HG03159 (cell line): ENCODE data around the gene PDLIM7.
A peak's percentile ranks its signal among the peaks of the same experiment; 100 is the strongest.

Experiments used
- ATAC-seq: cut with Tn5 transposase; IDR thresholded peaks from one replicate; pipeline ENCODE4 v1.9.1; 2021; ENCODE audit warnings: mild to moderate bottlenecking, moderate library complexity; ENCODE audit not compliant: unreplicated experiment

PDLIM7 gene

DNA sequence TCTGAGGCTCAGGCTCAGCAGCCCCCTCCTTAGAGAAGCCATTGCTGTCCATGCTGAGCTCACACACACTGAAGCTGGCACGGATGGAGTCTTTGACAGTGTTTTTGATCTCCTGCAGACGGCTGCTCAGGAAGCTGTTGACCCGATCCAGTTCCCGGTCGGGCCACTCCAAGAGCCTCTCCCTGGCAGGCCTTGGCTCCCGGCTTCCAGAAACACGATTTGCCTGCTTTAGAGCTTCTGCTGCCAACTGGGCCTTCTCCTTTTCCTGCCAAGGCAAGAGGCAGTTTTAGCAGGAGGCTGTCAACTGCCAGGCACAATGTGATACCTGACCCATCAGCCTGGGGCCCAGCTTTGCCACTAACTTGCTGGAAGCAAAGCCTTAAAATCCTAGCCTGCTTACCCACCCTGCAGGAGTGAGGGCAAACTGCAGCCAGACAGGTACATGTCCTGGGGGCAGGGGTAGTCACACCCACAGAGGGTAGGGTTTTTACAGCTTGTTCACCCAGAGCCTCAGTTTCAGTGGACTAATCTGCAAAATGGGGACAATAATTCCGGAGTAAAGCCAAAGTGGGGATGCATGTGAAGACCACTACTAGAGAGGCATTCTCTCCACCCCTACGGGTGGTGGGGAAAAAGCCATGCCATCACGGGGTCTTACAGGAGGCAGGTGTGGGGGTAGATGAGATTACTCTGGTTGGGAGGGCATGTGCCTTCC, 27.7 kb upstream of the PDLIM7 start:
- no peak for ATAC-seq

DNA sequence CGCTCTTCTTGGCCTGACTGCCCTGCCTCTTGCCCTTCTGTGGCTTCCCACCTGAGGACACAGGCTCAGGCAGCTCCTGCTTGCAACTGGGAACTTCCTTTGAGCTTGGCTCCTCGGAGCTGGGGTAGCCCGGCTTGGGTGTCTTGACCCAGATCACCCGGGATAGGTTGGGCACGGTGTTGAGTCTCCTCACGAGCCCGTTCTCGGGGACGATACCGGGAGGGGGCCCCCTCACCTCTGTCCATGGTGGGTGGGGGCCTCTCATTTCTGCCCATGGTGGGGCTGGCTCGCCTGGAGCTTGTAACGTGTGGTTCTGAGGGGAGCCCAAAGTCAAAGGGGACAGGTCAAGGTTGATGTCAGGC, 27.1 kb upstream of the PDLIM7 start:
- ATAC-seq, result no peak

GRCh38 chr5:177523711-177524538, 26.5 kb upstream of the PDLIM7 start:
- ATAC-seq, result no peak

DNA sequence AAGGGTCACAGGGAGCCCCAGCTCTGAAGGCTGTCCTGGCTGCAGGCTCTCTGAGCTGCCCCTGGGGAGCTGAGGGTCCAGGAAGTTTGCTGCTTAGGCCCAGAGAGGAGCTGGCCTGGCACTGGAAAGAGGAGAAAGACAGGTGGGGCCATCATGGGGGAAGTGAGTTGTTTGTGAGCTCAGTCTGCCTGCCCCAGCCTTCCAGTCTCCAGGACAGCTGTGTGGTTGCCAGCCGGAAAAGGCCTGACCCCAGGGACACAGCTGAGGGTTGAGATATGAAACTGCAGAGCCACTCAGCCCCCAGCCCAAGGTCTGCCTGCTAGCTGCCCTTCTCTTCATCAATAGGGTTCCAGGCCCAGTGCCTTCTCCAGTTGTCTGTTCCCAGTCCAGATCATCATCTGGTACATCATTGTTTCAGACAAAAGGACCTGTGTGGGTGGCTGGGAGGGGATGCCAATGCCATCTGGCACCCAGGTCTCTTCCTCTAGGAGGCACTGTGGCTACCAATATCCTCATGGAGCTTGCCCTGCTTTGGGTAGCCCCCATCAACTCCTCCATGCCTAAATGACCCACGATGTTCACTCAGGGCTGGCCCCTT, 23.6 kb upstream of the PDLIM7 start:
- no peak for ATAC-seq

DNA sequence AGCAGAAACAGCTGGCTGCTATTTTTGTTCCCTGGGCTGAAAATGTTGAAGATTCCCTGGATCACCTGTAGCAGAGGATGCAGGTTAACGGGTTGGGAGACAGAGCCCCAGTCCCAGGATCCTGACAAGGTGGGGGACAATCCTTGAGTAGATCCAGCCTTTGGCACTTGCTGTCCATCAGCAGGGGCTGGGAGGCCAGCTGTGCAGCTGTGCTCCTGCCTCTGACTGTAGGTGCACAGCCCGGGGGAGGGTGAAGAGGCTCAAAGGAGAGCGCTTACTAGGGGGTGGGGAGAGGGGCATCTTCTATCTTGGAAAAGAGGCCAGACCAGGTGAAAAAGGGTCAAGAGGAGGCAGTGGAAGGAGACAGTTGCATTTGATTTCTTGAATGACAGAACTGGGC, 22.9 kb upstream of the PDLIM7 start:
- ATAC-seq, result no peak

DNA sequence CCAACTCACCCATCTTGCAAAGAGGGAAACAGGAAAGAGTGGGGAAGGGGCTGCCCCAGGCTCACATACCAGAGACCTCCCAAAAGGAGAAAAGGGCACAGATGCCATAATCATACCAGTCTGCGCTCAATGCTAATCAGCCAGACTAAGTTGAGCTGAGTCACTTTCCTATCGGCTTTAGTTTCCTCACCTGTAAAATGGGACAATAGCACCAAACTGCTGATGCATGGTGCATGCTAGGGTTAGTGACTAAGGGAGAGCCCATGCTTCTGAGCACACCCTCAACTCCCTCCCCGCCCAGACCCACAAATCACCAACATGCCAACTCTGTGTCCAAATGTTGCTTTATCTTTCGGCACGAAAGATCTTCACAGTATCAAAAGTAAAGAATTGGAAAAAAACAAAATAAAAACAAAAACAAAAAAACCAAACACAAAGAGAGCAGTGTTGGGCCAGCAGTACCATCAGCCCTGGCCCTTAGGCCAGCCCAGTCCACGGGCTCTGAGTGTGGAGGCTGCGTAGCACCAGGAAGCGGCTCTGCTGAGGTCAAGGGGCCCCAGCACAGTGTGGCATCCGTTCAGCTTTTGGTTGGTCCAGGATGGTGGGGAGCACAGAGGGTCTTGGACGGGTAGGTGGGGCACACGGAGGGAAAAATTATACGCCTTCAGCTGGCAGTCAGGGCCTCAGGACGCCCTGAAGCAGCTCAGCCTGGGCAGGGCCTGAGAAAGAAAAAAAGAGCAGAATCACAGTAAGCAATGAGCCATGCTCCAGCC, 22.2 kb upstream of the PDLIM7 start:
- ATAC-seq, result no peak

DNA sequence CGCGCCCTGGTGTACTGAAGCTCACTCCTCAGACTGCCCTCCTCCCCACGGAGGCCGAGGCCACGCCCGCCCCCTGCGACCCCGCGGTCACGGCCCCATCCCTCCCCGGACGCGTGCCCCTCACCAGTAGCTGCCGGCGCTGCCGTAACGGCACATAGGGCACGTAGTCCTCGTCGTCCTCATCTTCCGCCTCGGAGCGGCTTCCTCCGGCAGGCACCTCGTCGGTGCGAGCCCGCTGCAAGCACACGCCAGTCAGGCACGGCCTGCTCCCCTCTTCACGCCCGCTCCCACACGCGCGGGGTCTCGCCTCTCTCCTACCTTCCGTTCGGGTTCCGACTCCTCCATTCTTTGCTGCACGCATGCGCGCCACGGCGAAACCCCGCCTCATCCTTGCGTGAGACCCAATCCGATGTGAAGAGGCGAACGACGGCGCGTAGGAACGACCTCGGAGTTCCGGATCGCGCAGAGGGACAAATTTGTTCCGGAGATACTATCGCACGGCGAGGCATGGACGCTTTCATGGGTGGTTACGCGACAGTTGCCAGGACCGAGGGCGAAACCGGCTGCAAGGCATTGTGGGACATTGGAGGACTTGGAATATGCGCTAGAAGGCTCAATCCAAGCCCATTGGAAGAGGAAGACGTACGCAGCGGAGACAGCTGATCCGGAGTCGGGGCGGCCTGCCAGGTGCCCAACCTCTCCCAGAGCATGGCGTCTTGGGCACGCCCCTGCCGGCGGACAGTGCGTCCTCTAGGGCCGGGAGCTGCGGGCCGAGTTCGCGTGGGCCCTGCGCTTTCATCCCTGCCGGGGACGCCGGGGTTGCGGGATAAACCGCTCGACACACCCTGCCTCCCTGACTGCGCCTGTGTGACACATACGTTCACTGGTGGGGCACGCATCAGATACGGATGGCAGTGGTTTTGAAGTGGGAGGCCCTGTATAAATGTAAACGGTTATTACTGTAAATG, 19.5 kb upstream of the PDLIM7 start, which contains the start of gene DDX41:
TSS of gene DDX41 (minus strand) at position 361 of the 968 bp plus-strand sequence. CDS start at position 345, 16 bp downstream.
- peak; percentile 83 for ATAC-seq

GRCh38 chr5:177515580-177515979, 18.2 kb upstream of the PDLIM7 start:
- ATAC-seq, result no peak

DNA sequence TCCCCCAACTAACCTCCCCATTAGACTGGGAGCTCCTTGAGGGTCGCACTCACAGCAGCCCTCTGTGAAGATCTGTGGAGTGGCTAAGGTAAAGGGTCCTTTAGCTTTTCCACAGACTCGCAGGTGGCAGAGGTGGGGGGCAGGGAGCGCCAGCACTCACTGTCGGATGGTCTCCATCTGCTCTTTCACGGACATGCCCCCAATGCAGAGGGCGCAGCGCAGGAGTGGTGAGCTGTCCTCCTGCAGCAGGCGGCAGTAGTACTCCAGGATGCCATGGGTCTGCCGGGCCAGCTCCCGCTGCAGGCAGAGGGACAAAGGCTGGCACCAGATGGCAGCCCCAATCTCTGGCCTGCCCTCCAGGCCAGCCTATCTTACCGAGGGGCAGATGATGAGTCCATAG, 17.1 kb upstream of the PDLIM7 start:
- ATAC-seq, result no peak

DNA sequence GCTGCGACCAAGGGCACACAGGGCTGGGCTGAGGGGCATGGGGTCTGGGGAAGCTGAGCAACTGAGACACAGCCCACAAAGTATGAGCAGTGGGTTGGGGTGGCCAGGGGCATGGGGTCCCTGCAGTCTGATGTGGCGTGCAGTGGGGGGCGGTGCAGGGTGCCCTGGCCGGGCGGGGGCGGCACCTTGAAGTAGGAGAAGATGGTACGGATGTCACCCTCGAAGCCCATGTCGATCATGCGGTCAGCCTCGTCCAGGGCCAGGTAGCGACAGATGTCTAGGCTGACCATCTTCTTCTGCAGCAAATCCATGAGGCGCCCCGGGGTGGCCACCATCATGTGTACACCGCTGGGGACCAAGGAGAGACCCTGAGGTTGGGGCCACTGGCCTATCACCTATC, 16.1 kb upstream of the PDLIM7 start:
- no peak for ATAC-seq

- no peak for ATAC-seq
Observed at GRCh38 chr5:177512736-177513380, 15.5 kb upstream of the PDLIM7 start.

- no peak for ATAC-seq
Observed at GRCh38 chr5:177511796-177512675, 14.6 kb upstream of the PDLIM7 start.

GRCh38 chr5:177511181-177511580, 13.8 kb upstream of the PDLIM7 start:
- no peak for ATAC-seq

DNA sequence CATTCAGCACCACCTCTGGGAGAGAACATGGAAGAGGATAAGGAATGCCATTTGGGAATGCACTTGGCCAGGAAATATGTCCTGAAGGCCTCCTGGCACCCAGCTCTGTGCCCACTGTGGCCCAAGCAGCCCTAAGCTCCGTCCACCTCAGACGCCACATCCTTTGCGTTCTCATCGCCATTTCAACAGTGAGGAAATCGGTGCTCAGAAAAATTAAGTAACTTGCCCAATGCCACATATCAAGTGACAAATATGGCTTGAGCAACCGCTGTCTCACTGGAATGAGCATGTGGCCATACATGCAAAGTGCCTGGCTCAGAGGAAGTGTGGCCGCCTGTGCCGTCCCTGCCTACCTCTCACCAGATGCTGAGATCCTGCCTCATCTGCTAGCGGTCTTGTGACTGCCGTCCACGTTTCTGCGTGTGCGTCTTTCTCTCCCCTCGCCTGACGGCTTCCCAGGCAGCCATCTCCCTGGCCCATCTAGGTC, 13.2 kb upstream of the PDLIM7 start:
- no peak for ATAC-seq

- peak; percentile 36 for ATAC-seq
Observed at GRCh38 chr5:177509991-177510566, 12.7 kb upstream of the PDLIM7 start.

- ATAC-seq, result peak; percentile 30
Observed at GRCh38 chr5:177509381-177509951, 12.1 kb upstream of the PDLIM7 start, which contains the start of gene DOK3. TSS of gene DOK3 (minus strand) at chr5:177509826. CDS start at chr5:177509540, 286 bp downstream.

- ATAC-seq, result peak; percentile 31
Observed at GRCh38 chr5:177508837-177509236, 11.4 kb upstream of the PDLIM7 start.
